HL-60/S4 treated with phorbol 12-myristate 13-acetate at 8.2 ng/mL for 4 days and 3 days (cell line): ENCODE measurements around the gene COL4A4.

ENCODE experiments used
- in situ Hi-C: fragments of 300-500 bp; cut with MboI; formaldehyde crosslinking; loops from 2 replicates; pipeline ENCODE4 v1.15.0; 2022; ENCODE audit warnings: low sequenced_read_pairs

COL4A4 gene

GRCh38 chr2:227036527-227036926 lies 127.5 kb downstream of the COL4A4 start:
- in situ Hi-C loops = no loop called here

- in situ Hi-C loops = no loop called here
Measured at GRCh38 chr2:227035711-227036367, 128.2 kb downstream of the COL4A4 start.

- in situ Hi-C loops = no loop called here
Measured at GRCh38 chr2:227033471-227034148, 130.4 kb downstream of the COL4A4 start.

GRCh38 chr2:227031379-227031778 lies 132.6 kb downstream of the COL4A4 start:
- in situ Hi-C loops = no loop called here

- in situ Hi-C loops = no loop called here
Measured at GRCh38 chr2:227030789-227031188, 133.2 kb downstream of the COL4A4 start.

- in situ Hi-C loops = no loop called here
Measured at GRCh38 chr2:227029426-227030105, 134.4 kb downstream of the COL4A4 start.

- in situ Hi-C loops = no loop called here
Measured at GRCh38 chr2:227025510-227025909, 138.5 kb downstream of the COL4A4 start.

- in situ Hi-C loops = no loop called here
Measured at GRCh38 chr2:227022608-227023007, 141.4 kb downstream of the COL4A4 start.

GRCh38 chr2:227020416-227020815 lies 143.6 kb downstream of the COL4A4 start:
- in situ Hi-C loops = no loop called here

GRCh38 chr2:227016894-227017293 lies 147.1 kb downstream of the COL4A4 start:
- in situ Hi-C loops = no loop called here

- in situ Hi-C loops = no loop called here
Measured at GRCh38 chr2:227013881-227014280, 150.1 kb downstream of the COL4A4 start.

GRCh38 chr2:227013330-227013729 lies 150.7 kb downstream of the COL4A4 start:
- in situ Hi-C loops = no loop called here

- in situ Hi-C loops = no loop called here
Measured at GRCh38 chr2:227010433-227010832, 153.6 kb downstream of the COL4A4 start.

- in situ Hi-C loops = no loop called here
Measured at GRCh38 chr2:227007940-227008339, 156.1 kb downstream of the COL4A4 start.

GRCh38 chr2:227007148-227007547 lies 156.9 kb downstream of the COL4A4 start:
- in situ Hi-C loops = no loop called here

GRCh38 chr2:227006189-227006897 lies 157.7 kb downstream of the COL4A4 start:
- in situ Hi-C loops = no loop called here

- in situ Hi-C loops = no loop called here
Measured at GRCh38 chr2:227004482-227004881, 159.5 kb downstream of the COL4A4 start.

- in situ Hi-C loops = no loop called here
Measured at GRCh38 chr2:227000123-227000522, 163.9 kb downstream of the COL4A4 start.

GRCh38 chr2:226999661-227000060 lies 164.3 kb downstream of the COL4A4 start:
- in situ Hi-C loops = no loop called here

GRCh38 chr2:226995625-226996041 lies 168.4 kb downstream of the COL4A4 start:
- in situ Hi-C loops = no loop called here

GRCh38 chr2:226994775-226995174 lies 169.2 kb downstream of the COL4A4 start:
- in situ Hi-C loops = no loop called here
